H9 (cell line): ENCODE measurements around the gene THY1. TPM values are rescaled to one million over a fixed set of nuclear protein-coding genes. Genes with fewer than 3 reads are reported as not detected.

Experiments used
- DNase-seq: peaks from one replicate; pipeline ENCODE4 v3.0.0-alpha.2; 2017
- H2AFZ ChIP-seq: one replicate; pipeline ENCODE4 v1.6.1; 2013; ENCODE audit warnings: mild to moderate bottlenecking, low read length, control low read depth, moderate library complexity
- H2AK5ac ChIP-seq: 2 replicates; pipeline ENCODE4 v1.6.1; 2013; ENCODE audit warnings: low read length, control low read depth, mixed read lengths; ENCODE audit not compliant: insufficient read length
- H2BK120ac ChIP-seq: one replicate; pipeline ENCODE4 v1.6.1; 2013; ENCODE audit warnings: low read depth, mild to moderate bottlenecking, low read length, control low read depth, inconsistent platforms; ENCODE audit not compliant: poor library complexity, severe bottlenecking
- H2BK12ac ChIP-seq: 2 replicates; pipeline ENCODE4 v1.6.1; 2013; ENCODE audit warnings: low read length, control low read depth, mixed read lengths, low read depth; ENCODE audit not compliant: insufficient read length
- H2BK15ac ChIP-seq: 2 replicates; pipeline ENCODE4 v1.6.1; 2013; ENCODE audit warnings: low read depth, low read length, control low read depth
- H2BK20ac ChIP-seq: one replicate; pipeline ENCODE4 v1.6.1; 2013; ENCODE audit warnings: low read depth, mild to moderate bottlenecking, low read length, control low read depth, inconsistent platforms; ENCODE audit not compliant: poor library complexity, severe bottlenecking
- H2BK5ac ChIP-seq: 2 replicates; pipeline ENCODE4 v1.6.1; 2013; ENCODE audit warnings: low read length, control low read depth, mixed read lengths; ENCODE audit not compliant: insufficient read length
- H3K14ac ChIP-seq: 2 replicates; pipeline ENCODE4 v1.6.1; 2013; ENCODE audit warnings: low read length, control low read depth; ENCODE audit not compliant: insufficient read depth
- H3K18ac ChIP-seq: 2 replicates; pipeline ENCODE4 v1.6.1; 2013; ENCODE audit warnings: low read depth, mild to moderate bottlenecking, mixed read lengths, low read length, control low read depth; ENCODE audit not compliant: insufficient read length
- H3K23ac ChIP-seq: 2 replicates; pipeline ENCODE4 v1.6.1; 2013; ENCODE audit warnings: low read length, control low read depth, mixed read lengths, low read depth; ENCODE audit not compliant: insufficient read length
- H3K23me2 ChIP-seq: 2 replicates; pipeline ENCODE4 v1.6.1; 2013; ENCODE audit warnings: low read depth, mild to moderate bottlenecking, mixed read lengths, low read length, control low read depth; ENCODE audit not compliant: insufficient read length, poor library complexity, severe bottlenecking
- H3K27ac ChIP-seq: 2 replicates; pipeline ENCODE4 v1.5.1; 2013; ENCODE audit warnings: low read length, control low read depth, mixed read lengths, low read depth; ENCODE audit not compliant: insufficient read length
- H3K27me3 ChIP-seq: 2 replicates; pipeline ENCODE4 v1.6.1; 2013; ENCODE audit warnings: low read length, control low read depth, inconsistent platforms; ENCODE audit not compliant: insufficient read depth
- H3K4ac ChIP-seq: 2 replicates; pipeline ENCODE4 v1.6.1; 2013; ENCODE audit warnings: low read depth, mild to moderate bottlenecking, control low read depth, inconsistent platforms, low read length, moderate library complexity
- H3K4me1 ChIP-seq: 2 replicates; pipeline ENCODE4 v1.6.1; 2013; ENCODE audit warnings: low read length, control low read depth, inconsistent platforms; ENCODE audit not compliant: insufficient read depth
- H3K4me2 ChIP-seq: 2 replicates; pipeline ENCODE4 v1.6.1; 2013; ENCODE audit warnings: low read length, control low read depth, mixed read lengths; ENCODE audit not compliant: insufficient read length, insufficient read depth
- H3K56ac ChIP-seq: 2 replicates; pipeline ENCODE4 v1.6.1; 2013; ENCODE audit warnings: low read depth, mild to moderate bottlenecking, mixed read lengths, low read length, control low read depth; ENCODE audit not compliant: insufficient read length
- H3K79me1 ChIP-seq: 2 replicates; pipeline ENCODE4 v1.6.1; 2013; ENCODE audit warnings: low read depth, mild to moderate bottlenecking, moderate library complexity, low read length, control low read depth, inconsistent platforms; ENCODE audit not compliant: insufficient read depth, poor library complexity, severe bottlenecking
- H3K79me2 ChIP-seq: 2 replicates; pipeline ENCODE4 v1.6.1; 2013; ENCODE audit warnings: low read length, control low read depth, inconsistent platforms; ENCODE audit not compliant: insufficient read depth
- H3K9ac ChIP-seq: 2 replicates; pipeline ENCODE4 v1.6.1; 2013; ENCODE audit warnings: low read length, control low read depth, mixed read lengths; ENCODE audit not compliant: insufficient read length; ENCODE audit errors: extremely low read depth
- H3K9me3 ChIP-seq: one replicate; pipeline ENCODE4 v1.6.1; 2013; ENCODE audit warnings: low read depth, low read length, inconsistent platforms; ENCODE audit not compliant: control insufficient read depth
- H3T11ph ChIP-seq: one replicate; pipeline ENCODE4 v1.6.1; 2013; ENCODE audit warnings: mild to moderate bottlenecking, low read length, control low read depth, inconsistent platforms
- H4K20me1 ChIP-seq: one replicate; pipeline ENCODE4 v1.6.1; 2013; ENCODE audit not compliant: control insufficient read depth, insufficient read length, insufficient read depth
- H4K5ac ChIP-seq: 2 replicates; pipeline ENCODE4 v1.6.1; 2013; ENCODE audit warnings: low read depth, mild to moderate bottlenecking, mixed read lengths, low read length, control low read depth; ENCODE audit not compliant: insufficient read length
- H4K8ac ChIP-seq: replicated peaks from 2 replicates; pipeline ENCODE4 v1.6.1; 2013; ENCODE audit warnings: low read length, control low read depth, mixed read lengths, low read depth; ENCODE audit not compliant: insufficient read length
- H4K91ac ChIP-seq: 2 replicates; pipeline ENCODE4 v1.6.1; 2013; ENCODE audit warnings: low read depth, mild to moderate bottlenecking, moderate library complexity, mixed read lengths, low read length, control low read depth; ENCODE audit not compliant: insufficient read length
- H3K27ac Mint-ChIP-seq, 3 experiments: 2 replicates in 2 of 3; 3 replicates in 1 of 3; pipeline ENCODE4 v1.8.0; 2020 to 2021; ENCODE audit warnings: mixed read lengths in 3 of 3, mild to moderate bottlenecking in 1 of 3, moderate library complexity in 1 of 3
- H3K27me3 Mint-ChIP-seq: 2 replicates; pipeline ENCODE4 v1.8.0; 2021; ENCODE audit warnings: low read depth, mild to moderate bottlenecking, moderate library complexity, mixed read lengths
- H3K36me3 Mint-ChIP-seq, 3 experiments: 2 replicates in 2 of 3; 3 replicates in 1 of 3; pipeline ENCODE4 v1.8.0; 2020 to 2021; ENCODE audit warnings: low read depth in 3 of 3, mixed read lengths in 3 of 3; ENCODE audit not compliant: insufficient read depth in 1 of 3
- H3K4me1 Mint-ChIP-seq, 2 experiments: 2 replicates each; pipeline ENCODE4 v1.8.0; 2020; ENCODE audit warnings: mixed read lengths in 2 of 2
- H3K4me3 Mint-ChIP-seq, 2 experiments: 2 replicates in 1 of 2; 3 replicates in 1 of 2; pipeline ENCODE4 v1.8.0; 2020 to 2021; ENCODE audit warnings: mild to moderate bottlenecking in 2 of 2, mixed read lengths in 2 of 2, moderate library complexity in 1 of 2
- H3K9me3 Mint-ChIP-seq, 2 experiments: 2 replicates in 1 of 2; 3 replicates in 1 of 2; pipeline ENCODE4 v1.8.0; 2020; ENCODE audit warnings: mild to moderate bottlenecking in 2 of 2, mixed read lengths in 2 of 2, moderate library complexity in 1 of 2
- WGBS: extraction: QIAGEN DNeasy Blood & Tissue Kit; methylation state at CpG from one replicate; pipeline ENCODE4 v1.1.7; 2013; ENCODE audit warnings: missing lambda C conversion rate, low lambda C conversion rate, mixed read lengths; ENCODE audit not compliant: insufficient read length; ENCODE audit errors: extremely low coverage; 5-methylcytosine and 5-hydroxymethylcytosine counted together
- total RNA-seq: library from RNA; stranded (reverse); gene quantifications from 2 replicates; pipeline ENCODE4 v1.2.1, GENCODE V29; 2021
- TF ChIP-seq, protein P1 (sequence below): fragments of 200-600 bp; sonication (generic); conservative IDR thresholded peaks from 3 replicates; pipeline ENCODE4 v1.8.0; 2021; ENCODE audit warnings: antibody characterized with exemption, mild to moderate bottlenecking

THY1 gene
- total RNA-seq, 1 experiment from 2014 or later = 176 TPM

DNA sequence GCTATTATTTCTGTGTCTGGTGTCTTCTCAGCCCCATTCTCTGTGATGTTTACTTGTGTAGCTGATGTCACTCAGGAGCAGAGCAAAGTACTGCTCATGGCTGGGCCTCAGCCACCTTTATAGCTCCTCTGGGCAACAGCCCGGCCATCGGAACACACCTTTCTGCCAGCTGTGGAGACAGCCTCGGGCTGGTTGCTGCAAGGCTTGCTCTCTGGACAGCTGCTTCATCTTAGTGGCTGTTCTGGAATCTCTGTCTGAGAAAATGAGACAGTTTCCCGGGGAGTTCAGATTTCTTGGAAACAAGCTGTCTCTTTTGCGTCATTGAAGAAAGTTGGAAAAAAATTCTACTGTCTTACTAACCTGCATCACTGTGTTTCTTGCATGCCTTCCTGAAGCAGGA lies 20.0 kb downstream of the THY1 start:
- H2BK5ac ChIP-seq = no peak overlapping the region
- no peaks in the 10 kb centered on the region for H3K9me3 ChIP-seq
- no peaks in the 10 kb centered on the region for H3K23me2 ChIP-seq
- no peak overlapping the region for H4K5ac ChIP-seq
- no peak overlapping the region for H3K9ac ChIP-seq
- H3K4ac ChIP-seq = no peak overlapping the region
- no peak overlapping the region for H2BK120ac ChIP-seq
- H2AK5ac ChIP-seq = no peak overlapping the region
- H2AFZ ChIP-seq = no peak overlapping the region
- H2BK12ac ChIP-seq = no peak overlapping the region
- WGBS = no CpG with 5 or more reads among the region's 5 CpGs
- H3K27ac Mint-ChIP-seq = no peak overlapping the region
- no peak overlapping the region for H4K91ac ChIP-seq
- H2BK15ac ChIP-seq = no peak overlapping the region
- no peaks in the 10 kb centered on the region; a peak in 2 of 4 replicates for H3K4me1 Mint-ChIP-seq
- no peak overlapping the region for H2BK20ac ChIP-seq
- no peak overlapping the region for H3K23ac ChIP-seq
- H3K4me1 ChIP-seq = no peaks in the 10 kb centered on the region
- no peak overlapping the region for H3K56ac ChIP-seq
- DNase-seq = no peak
- H4K20me1 ChIP-seq = no peaks in the 10 kb centered on the region
- H3K27me3 Mint-ChIP-seq = peaks cover 4% of the 10 kb centered on the region
- no peaks in the 10 kb centered on the region; the same call in 1 of the 2 replicates for H3K27me3 ChIP-seq
- peaks cover 0 to 7% (median 5%) of the 10 kb centered on the region in 3 experiments; a peak in 4 of 7 replicates for H3K36me3 Mint-ChIP-seq
- H3K9me3 Mint-ChIP-seq = peaks cover 2 to 13% of the 10 kb centered on the region in 2 experiments
- TF ChIP-seq, protein P1, sequence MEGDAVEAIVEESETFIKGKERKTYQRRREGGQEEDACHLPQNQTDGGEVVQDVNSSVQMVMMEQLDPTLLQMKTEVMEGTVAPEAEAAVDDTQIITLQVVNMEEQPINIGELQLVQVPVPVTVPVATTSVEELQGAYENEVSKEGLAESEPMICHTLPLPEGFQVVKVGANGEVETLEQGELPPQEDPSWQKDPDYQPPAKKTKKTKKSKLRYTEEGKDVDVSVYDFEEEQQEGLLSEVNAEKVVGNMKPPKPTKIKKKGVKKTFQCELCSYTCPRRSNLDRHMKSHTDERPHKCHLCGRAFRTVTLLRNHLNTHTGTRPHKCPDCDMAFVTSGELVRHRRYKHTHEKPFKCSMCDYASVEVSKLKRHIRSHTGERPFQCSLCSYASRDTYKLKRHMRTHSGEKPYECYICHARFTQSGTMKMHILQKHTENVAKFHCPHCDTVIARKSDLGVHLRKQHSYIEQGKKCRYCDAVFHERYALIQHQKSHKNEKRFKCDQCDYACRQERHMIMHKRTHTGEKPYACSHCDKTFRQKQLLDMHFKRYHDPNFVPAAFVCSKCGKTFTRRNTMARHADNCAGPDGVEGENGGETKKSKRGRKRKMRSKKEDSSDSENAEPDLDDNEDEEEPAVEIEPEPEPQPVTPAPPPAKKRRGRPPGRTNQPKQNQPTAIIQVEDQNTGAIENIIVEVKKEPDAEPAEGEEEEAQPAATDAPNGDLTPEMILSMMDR = no peak
- H3K4me3 Mint-ChIP-seq = no peak overlapping the region
- H3K14ac ChIP-seq = no peak overlapping the region
- no peaks in the 10 kb centered on the region for H3K79me2 ChIP-seq
- no peak overlapping the region for H3K4me2 ChIP-seq
- no peak overlapping the region for H3K18ac ChIP-seq
- H3K27ac ChIP-seq = no peak overlapping the region
- H3K79me1 ChIP-seq = no peaks in the 10 kb centered on the region
- no peak overlapping the region for H3T11ph ChIP-seq
- H4K8ac ChIP-seq = no peak overlapping the region
